ENCODE measurements around the gene TSC2.

The TSC2 gene

GRCh38 chr16:2047330-2048115, at the start of gene TSC2, which contains the start of gene NTHL1:
TSS of gene TSC2 (plus strand) at chr16:2047985. CDS start at chr16:2048616, 631 bp downstream.
TSS of gene NTHL1 (minus strand) at chr16:2047834. CDS start at chr16:2047823, 11 bp downstream.
- DNase-seq, result peak; percentile 93

DNA sequence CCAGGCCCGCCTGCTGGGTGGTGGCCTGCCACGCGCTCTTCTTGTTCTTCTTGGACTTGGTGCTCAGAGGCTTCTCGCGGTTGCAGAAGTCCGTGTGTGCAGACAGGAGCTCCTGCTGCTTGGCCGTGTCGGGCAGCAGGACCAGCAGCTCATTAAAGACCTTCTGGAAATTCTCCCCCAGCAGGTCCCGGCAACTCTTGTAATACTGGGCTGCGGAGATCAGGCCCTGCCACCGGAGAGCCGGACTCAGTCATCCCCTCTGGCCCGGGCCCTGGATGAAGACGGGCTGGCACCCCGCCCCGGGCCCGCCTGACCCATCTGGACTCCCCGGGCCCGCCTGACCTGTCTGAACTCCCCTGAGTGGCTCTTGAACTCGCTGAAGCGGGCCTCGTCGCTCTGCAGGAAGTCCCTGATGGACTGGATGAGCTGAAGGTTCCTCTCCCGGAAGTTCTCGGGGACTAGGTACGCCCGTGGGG, 49.4 kb upstream of the TSC2 start:
- DNase-seq, result no peak

- no peak for DNase-seq
These were observed 48.7 kb upstream of the TSC2 start for GRCh38 chr16:1998852-1999801.

GRCh38 chr16:1999866-2000514, 47.8 kb upstream of the TSC2 start:
- DNase-seq, result no peak

GRCh38 chr16:2001035-2001434, 46.8 kb upstream of the TSC2 start:
- DNase-seq, result no peak

GRCh38 chr16:2001456-2002355, 46.1 kb upstream of the TSC2 start:
- DNase-seq, result no peak

DNA sequence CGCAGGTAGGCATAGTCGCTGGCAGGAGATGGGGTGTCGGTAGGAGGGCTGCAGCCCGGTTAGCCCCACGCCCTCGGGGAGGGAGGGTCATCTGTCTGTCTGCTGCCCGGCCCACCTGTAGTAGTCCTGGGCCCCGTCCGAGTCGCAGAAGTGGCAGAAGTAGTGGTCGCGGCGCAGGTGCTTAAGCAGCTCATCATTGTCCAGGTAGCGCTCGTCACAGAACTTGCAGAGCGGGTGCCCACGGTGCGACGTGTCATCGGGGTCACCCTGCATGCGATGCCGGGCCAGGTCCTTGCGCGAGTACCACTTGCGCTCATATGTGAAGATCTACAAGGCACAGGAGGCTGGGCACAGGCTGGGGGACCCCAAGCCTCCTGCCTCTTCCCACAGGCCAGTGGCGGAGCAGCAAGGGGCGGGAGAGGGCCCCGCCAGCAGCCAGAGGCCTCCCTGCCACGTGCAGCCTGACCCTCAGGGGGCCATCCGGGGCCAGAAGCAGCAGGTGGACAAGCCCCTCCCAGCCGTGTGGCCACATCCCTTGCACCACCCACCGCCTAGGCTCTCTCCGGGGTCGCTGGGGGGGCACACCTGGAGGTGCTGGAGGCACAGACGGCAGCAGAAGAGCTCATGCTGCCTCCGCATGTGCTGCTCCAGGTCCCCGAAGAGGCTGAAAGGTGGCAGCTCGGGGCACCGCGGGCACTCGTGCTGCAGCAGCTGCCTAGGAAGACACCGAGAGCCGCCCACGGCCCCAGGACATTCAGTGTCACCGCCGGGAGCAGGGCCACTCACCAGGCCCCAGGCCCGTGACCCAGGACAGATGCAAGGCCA, 45.2 kb upstream of the TSC2 start:
- DNase-seq, result no peak

DNA sequence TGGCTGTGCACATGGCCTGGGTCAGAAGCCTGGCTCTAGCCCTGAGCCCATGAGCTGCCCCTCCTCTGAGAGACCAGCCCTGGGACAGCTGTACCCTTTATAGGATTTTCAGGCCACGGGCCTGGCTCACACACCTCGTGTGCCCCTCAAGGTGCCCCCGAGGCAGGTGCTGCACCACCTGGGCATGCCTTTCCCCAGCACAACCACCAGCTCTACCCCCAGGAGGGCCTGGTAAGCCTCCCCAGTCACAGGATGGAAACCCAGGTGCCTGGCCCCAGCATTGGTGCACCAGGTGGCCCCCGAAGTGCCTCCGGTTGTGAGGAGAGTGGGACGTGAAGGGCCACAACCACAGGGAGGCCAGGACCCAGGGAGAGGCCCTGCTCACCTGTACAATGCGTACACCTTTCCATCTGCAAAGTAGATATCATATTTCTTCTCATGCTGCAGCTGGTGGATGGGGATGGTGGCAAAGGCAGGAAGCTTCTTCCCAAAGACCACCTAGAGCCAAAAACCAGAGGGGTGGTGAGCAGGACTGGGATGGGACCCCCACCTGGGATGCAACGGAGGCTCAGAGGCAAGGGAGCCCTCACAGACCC, 44.5 kb upstream of the TSC2 start:
- DNase-seq, result no peak

- DNase-seq, result peak; percentile 85
These were observed 43.8 kb upstream of the TSC2 start for GRCh38 chr16:2003827-2004641.

DNA sequence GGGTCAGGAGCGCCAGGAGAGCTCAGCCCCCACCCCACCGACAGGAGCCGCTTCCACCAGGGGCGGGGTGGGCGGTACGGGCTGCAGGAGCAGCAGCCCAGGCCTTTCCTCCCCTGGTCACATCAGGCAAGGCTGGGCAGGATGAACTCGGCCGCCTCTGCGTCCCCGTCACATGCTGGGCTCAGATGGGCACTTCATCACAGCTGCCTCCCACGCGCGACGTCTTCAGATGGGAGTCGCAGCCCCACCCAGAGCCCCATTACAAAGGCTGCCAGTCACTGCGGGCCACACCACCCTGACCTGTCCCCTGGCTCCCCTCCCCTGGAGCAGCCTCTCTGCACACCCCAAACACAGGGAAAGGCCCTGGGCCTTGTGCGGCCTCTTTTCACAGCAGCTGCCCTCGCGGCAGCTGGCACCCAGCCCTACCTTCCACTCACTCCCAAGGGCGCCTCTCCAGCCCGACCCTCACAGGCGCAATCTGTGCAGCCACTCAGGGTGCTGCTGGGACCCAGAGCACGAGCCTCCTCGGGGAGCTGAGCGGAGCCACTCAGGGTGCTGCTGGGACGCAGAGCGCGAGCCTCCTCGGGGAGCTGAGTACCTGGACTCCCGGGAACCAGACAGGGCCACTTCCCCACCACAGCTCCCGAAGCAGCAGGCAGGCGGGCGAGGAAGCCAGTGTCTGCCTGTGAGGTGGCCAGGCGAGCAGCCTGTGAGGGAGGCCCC, 42.8 kb upstream of the TSC2 start:
- no peak for DNase-seq

GRCh38 chr16:2005646-2006045, 42.1 kb upstream of the TSC2 start:
- no peak for DNase-seq

DNA sequence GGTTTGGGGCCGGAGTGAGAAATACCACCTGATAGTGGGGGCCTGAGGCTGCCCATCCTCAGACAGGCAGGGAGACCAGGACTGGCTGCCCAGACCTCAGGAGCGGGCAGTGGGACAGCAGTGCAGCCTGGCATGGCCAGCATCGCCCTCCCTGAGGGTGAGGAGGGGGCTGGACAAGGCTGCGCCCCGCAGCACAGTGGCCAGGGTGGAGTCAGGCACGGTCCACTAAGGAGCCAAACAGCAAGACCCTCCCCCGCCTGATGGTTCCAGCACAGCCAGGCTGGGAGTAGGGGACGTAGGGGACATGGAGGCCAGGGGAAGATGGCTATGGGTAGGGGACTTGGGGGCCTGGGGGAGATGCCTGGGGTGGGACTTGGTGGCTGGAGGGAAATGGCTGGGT, 41.5 kb upstream of the TSC2 start:
- no peak for DNase-seq

DNA sequence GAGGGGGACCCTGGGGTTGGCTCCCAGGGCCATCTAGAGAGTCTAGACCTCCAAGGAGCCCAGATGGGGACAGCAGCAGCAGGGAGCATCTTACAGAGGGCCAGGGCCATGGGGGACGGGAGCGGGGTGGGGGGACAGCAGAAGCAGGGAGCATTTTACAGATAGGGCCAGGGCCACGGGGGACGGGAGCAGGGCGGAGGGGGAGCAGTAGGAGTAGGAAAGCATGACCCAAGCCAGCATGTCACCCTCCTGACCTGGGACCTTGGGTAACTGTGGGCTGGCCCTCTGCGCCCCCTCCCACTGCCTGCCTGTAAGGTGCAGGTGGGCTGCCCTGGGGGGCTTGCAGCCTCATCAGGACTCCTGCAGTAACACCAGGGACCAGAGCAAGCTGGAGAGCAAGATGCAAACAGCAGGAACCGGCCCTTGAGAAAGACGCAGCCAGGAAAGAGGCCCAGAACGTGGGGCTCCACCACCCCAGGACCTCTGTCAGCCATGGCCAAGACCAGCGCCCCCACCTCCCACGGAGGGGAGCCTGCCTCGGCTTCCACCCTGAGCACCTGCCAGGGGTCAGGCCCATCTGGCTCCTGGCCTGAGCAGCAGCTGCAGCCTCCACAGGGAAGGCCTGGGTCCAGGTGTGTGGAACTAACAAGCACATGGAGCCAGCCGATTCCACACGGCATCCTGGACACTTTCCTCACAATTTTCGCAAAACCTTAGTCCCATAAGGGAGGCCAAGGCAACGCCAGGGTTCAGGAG, 40.5 kb upstream of the TSC2 start:
- DNase-seq, result no peak

- no peak for DNase-seq
These were observed 39.7 kb upstream of the TSC2 start for GRCh38 chr16:2008009-2008526.

- DNase-seq, result no peak
These were observed 39.1 kb upstream of the TSC2 start for GRCh38 chr16:2008631-2009163.

- DNase-seq, result no peak
These were observed 38.5 kb upstream of the TSC2 start for GRCh38 chr16:2009164-2009711.

GRCh38 chr16:2009791-2010510, 37.8 kb upstream of the TSC2 start, which contains the start of gene ZNF598:
TSS of gene ZNF598 (minus strand) at chr16:2009821.
- peak; percentile 48 for DNase-seq
